Common myeloid progenitor, CD34-positive (primary cell): ENCODE results near the gene ALK.

Experiments used
- CTCF ChIA-PET: fragments of 350-600 bp; sonication (Branson Sonifier 250); formaldehyde crosslinking; loops from one replicate; lab custom pipeline; 2021; ENCODE audit warnings: antibody characterized with exemption; lab: Charles Lee
- POLR2A ChIA-PET: fragments of 350-600 bp; sonication (Branson Sonifier 250); formaldehyde crosslinking; loops from one replicate; lab custom pipeline; 2021; ENCODE audit warnings: antibody characterized with exemption; lab: Charles Lee
- DNase-seq, 3 donors: peaks; one replicate each; pipeline versions ENCODE4 v3.0.0 to v3.0.0-alpha.2; 2013
- H3K27ac ChIP-seq, 2 experiments: 1 replicate in 1 of 2; 2 replicates in 1 of 2; pipeline ENCODE4 v1.7.0; 2013; ENCODE audit warnings: inconsistent platforms in 2 of 2, low read length in 2 of 2, mild to moderate bottlenecking in 2 of 2, low read depth in 1 of 2, moderate library complexity in 1 of 2; ENCODE audit not compliant: severe bottlenecking in 2 of 2, insufficient read depth in 1 of 2, poor library complexity in 1 of 2
- H3K27me3 ChIP-seq, 5 experiments: replicated peaks in 2 of 5; 1 replicate in 3 of 5; 2 replicates in 2 of 5; pipeline versions ENCODE4 v1.6.1 to v1.7.0; 2013; ENCODE audit warnings: low read length in 4 of 5, mild to moderate bottlenecking in 2 of 5, moderate library complexity in 2 of 5, inconsistent platforms in 1 of 5; ENCODE audit not compliant: insufficient read depth in 5 of 5, control insufficient read depth in 4 of 5
- H3K36me3 ChIP-seq, 4 experiments: 1 replicate in 2 of 4; 2 replicates in 2 of 4; pipeline versions ENCODE4 v1.6.1 to v1.7.0; 2013; ENCODE audit warnings: low read length in 3 of 4, control low read depth in 1 of 4, mild to moderate bottlenecking in 1 of 4; ENCODE audit not compliant: control insufficient read depth in 4 of 4, insufficient read depth in 4 of 4
- H3K4me1 ChIP-seq, 4 experiments: 1 replicate in 3 of 4; 2 replicates in 1 of 4; pipeline versions ENCODE4 v1.6.1 to v1.7.1; 2013; ENCODE audit warnings: low read length in 3 of 4, mild to moderate bottlenecking in 3 of 4, control low read depth in 1 of 4, inconsistent platforms in 1 of 4, moderate library complexity in 1 of 4; ENCODE audit not compliant: control insufficient read depth in 4 of 4, insufficient read depth in 4 of 4; ENCODE audit errors: control extremely low read depth in 1 of 4
- H3K4me3 ChIP-seq, 7 experiments: 1 replicate in 4 of 7; 2 replicates in 3 of 7; pipeline versions ENCODE4 v1.5.1 to v1.7.0; 2013; ENCODE audit warnings: mild to moderate bottlenecking in 7 of 7, low read length in 6 of 7, moderate library complexity in 6 of 7, inconsistent platforms in 2 of 7, low read depth in 2 of 7, control low read depth in 1 of 7; ENCODE audit not compliant: insufficient read depth in 4 of 7, control insufficient read depth in 1 of 7; ENCODE audit errors: extremely low read depth in 1 of 7
- H3K9me3 ChIP-seq, 5 experiments: 1 replicate in 4 of 5; 2 replicates in 1 of 5; pipeline versions ENCODE4 v1.6.1 to v1.7.1; 2013; ENCODE audit warnings: low read length in 4 of 5, mild to moderate bottlenecking in 2 of 5, inconsistent platforms in 1 of 5, low read depth in 1 of 5, moderate library complexity in 1 of 5; ENCODE audit not compliant: control insufficient read depth in 4 of 5, insufficient read depth in 2 of 5; ENCODE audit errors: control extremely low read depth in 1 of 5
- WGBS: methylation state at CpG from one replicate; pipeline ENCODE4 v1.1.5; 2013; ENCODE audit not compliant: insufficient coverage; 5-methylcytosine and 5-hydroxymethylcytosine counted together

ALK gene

DNA sequence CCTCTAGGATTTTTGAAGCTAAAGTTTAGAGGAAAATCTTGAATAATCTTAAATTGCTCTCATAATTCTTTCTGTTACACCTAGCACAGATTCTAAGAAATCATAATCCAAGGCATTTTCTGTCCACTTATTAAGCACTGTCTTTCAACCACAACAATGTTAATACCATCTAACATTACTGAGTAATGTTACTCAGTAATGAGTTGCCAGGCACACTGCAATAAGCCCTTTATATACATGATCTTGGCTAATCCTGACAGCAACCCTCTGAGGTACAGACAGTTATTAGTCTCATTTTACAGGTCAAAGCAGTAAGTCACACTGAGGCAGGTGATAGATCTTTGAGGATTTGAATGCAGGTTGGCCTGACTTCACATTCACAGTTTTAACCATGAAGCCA, 291.9 kb downstream of the ALK start:
- Histone ChIP-seq H3K9me3 (peaks cover 0 to 1% (median 0%) of the 10 kb centered on the region in 5 experiments), H3K4me1 (peaks cover 0 to 6% (median 0%) of the 10 kb centered on the region in 4 experiments), H3K4me3 (no peak overlapping the region), H3K27ac (no peak overlapping the region), H3K27me3 (no peaks in the 10 kb centered on the region), H3K36me3 (no peaks in the 10 kb centered on the region)
- ChIA-PET POLR2A (no interaction called here), CTCF (no interaction called here)
- DNase-seq: no peak

DNA sequence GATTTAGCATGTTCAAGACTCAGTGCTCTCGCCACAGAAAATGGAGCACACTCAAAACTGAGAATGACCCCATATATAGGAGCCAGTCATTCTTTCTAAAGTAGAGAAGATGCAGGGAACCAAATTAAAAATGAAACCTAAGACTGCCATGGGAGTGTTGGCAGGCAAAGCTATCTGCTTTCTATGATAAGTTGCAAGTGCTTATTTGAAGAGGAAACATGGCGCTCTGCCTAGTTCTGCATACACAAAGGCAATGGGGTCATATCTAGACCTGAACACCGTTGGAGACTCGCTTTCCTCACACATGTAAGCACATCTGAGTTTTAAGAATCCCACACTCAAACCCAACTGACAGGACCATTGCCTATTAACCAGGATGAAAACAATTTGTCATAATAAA, 292.5 kb downstream of the ALK start:
- H3K36me3 ChIP-seq: no peaks in the 10 kb centered on the region
- H3K9me3 ChIP-seq: peaks cover 0 to 1% (median 0%) of the 10 kb centered on the region in 5 experiments
- DNase-seq: peak in 2 of 3 donors; percentile 5 to 8
- H3K27ac ChIP-seq: no peak overlapping the region
- 60% methylated on average over 2 of the region's 4 CpGs for WGBS
- ChIA-PET POLR2A (no interaction called here), CTCF (no interaction called here)
- H3K4me3 ChIP-seq: no peak overlapping the region
- H3K27me3 ChIP-seq: no peaks in the 10 kb centered on the region
- peaks cover 0 to 6% (median 0%) of the 10 kb centered on the region in 4 experiments for H3K4me1 ChIP-seq

DNA sequence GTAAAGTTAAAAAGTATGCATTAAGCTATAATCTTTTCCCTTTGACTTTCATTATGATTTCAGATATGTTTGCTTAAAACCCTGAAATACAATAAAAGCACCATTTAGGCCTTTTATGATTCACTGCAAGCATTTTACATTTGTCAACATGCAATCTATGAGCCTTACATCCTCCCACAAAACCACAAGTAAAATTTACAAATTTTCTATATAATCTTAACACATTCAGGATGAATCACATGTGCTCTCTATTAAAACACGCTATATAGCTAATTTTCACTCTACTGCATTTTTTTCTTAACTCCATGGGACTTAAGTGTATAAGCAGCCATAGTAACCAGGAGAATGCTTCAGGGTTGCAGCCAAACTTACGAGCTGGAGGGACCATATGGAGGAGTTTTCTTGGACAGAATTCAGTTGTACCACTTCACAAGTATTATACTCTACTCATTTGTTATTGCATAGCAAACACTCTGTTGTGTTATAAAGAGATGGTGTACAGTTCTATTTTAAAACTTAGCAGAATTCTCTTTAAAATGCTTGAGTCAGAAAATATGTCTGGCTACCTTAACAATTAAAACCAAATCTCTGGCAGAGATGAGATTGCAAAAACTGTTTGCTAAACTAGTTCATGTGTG, 293.2 kb downstream of the ALK start:
- Histone ChIP-seq H3K4me3 (no peak overlapping the region), H3K36me3 (no peaks in the 10 kb centered on the region), H3K4me1 (peaks cover 0 to 6% (median 0%) of the 10 kb centered on the region in 4 experiments), H3K27me3 (no peaks in the 10 kb centered on the region), H3K9me3 (peaks cover 0 to 1% (median 0%) of the 10 kb centered on the region in 5 experiments), H3K27ac (no peak overlapping the region)
- WGBS: 70% methylated on average over 1 of the region's 2 CpGs
- POLR2A ChIA-PET: no interaction called here
- peak in 2 of 3 donors; percentile 28 to 38 for DNase-seq
- CTCF ChIA-PET: no interaction called here

DNA sequence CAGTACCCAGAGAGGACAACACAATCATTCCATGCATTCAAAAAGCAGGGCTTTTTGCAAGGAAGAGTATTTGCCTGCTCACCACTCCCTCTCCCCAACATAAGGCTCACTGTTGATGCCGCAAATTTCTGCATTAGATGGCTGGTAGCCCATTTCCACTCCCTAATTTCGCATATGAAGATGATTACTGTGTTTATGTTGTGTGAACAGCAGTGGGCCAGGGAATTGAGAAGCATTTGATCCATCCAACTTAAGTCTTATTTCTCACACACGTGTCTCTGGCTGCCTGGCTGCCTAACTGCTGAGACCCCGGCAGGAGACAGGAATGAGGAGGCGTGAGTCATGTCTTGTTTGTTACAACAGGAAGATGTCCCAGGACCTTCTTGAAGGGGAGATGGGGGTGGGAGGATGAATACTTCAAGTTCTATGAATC, 294.1 kb downstream of the ALK start:
- Histone ChIP-seq H3K36me3 (no peaks in the 10 kb centered on the region), H3K27me3 (peaks cover 0 to 1% (median 0%) of the 10 kb centered on the region in 5 experiments), H3K4me3 (no peak overlapping the region), H3K4me1 (peaks cover 0 to 6% (median 0%) of the 10 kb centered on the region in 4 experiments), H3K9me3 (peaks cover 0 to 1% (median 0%) of the 10 kb centered on the region in 5 experiments), H3K27ac (no peak overlapping the region)
- no peak for DNase-seq
- WGBS: 100% methylated on average over 2 of the region's 5 CpGs
- ChIA-PET POLR2A (no interaction called here), CTCF (no interaction called here)

DNA sequence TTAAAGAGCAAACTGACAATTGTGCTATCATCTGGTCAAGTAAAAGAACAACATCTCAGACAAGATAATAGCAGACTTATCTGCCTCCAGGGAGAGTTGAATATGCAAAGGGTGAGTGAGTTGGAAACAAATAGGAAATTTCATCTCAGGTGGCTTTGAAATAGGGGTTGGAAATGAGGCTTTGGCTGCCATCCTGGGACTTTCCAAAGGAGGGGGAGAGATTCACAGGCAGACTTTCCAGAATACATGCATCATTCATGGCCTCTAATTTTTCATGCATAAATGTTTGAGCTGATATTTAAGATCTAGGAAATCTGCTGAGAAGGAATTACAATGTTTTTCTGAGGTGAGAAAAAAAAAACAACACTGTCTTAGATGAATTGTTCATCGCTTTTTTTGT, 300.5 kb downstream of the ALK start:
- no peaks in the 10 kb centered on the region for H3K36me3 ChIP-seq
- CTCF ChIA-PET: no interaction called here
- H3K4me1 ChIP-seq: no peaks in the 10 kb centered on the region
- H3K27ac ChIP-seq: no peak overlapping the region
- DNase-seq: no peak
- 100% methylated on average over 1 of the region's 1 CpG for WGBS
- POLR2A ChIA-PET: no interaction called here
- peaks cover 0 to 1% (median 0%) of the 10 kb centered on the region in 5 experiments for H3K9me3 ChIP-seq
- H3K4me3 ChIP-seq: no peak overlapping the region
- peaks cover 0 to 1% (median 0%) of the 10 kb centered on the region in 5 experiments for H3K27me3 ChIP-seq

DNA sequence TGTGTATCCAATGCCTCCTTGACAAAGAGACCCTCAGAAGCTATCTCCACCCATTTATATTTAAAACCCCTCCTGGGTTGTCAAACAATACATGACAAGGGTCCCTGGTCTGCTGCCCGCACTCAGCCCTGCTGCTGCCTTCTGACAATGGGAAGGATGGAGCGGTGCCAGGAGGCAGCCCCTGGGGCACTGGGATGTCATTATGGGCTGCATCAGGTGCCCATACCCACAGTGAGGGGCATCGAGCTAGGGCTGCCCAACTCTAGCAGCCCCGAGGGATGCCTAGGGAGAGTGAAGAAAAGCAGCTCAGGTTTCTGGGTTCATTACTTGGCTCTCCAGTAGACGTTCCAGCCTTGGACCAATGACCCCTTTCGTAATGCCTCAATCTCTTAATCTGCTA, 301.7 kb downstream of the ALK start:
- no peak for DNase-seq
- ChIA-PET CTCF (no interaction called here), POLR2A (no interaction called here)

DNA sequence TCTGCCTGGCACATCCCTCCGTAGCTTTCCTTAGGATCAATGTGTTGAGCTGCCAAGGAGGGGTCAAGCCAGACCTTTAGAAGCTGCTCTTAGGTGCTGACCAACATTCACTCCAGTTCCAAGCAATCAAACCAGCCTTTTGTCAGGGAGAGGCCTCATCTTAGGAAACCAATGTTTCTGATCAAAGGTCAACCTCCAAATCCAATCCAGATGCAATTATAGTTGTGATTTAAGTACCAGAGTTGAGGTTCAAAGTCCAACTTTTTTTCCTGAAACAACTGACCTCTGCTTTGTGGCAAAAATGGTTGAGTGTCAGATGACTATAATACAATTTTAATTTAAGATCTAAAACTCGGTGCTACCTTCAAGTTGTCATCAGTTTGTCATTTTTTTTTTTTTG, 303.4 kb downstream of the ALK start:
- ChIA-PET POLR2A (no interaction called here), CTCF (no interaction called here)
- H3K27ac ChIP-seq: no peak overlapping the region

More for the DNA sequence above, 301.7 kb downstream of the ALK start:
- WGBS: 92% methylated on average over 4 of the region's 6 CpGs
- H3K9me3 ChIP-seq: no peaks in the 10 kb centered on the region
- H3K27me3 ChIP-seq: peaks cover 0 to 1% (median 0%) of the 10 kb centered on the region in 5 experiments
- no peaks in the 10 kb centered on the region for H3K36me3 ChIP-seq
- no peak overlapping the region for H3K4me3 ChIP-seq
- H3K4me1 ChIP-seq: no peaks in the 10 kb centered on the region
- no peak overlapping the region for H3K27ac ChIP-seq

More for the DNA sequence above, 303.4 kb downstream of the ALK start:
- no peaks in the 10 kb centered on the region for H3K9me3 ChIP-seq
- no peak for DNase-seq
- H3K36me3 ChIP-seq: no peaks in the 10 kb centered on the region
- no peak overlapping the region for H3K4me3 ChIP-seq
- peaks cover 0 to 1% (median 0%) of the 10 kb centered on the region in 5 experiments for H3K27me3 ChIP-seq
- no peaks in the 10 kb centered on the region for H3K4me1 ChIP-seq
- WGBS: 100% methylated on average over 1 of the region's 2 CpGs
